CD14-positive monocyte (primary cell): ENCODE results near the gene MED28. TPM values are rescaled to one million over a fixed set of nuclear protein-coding genes. Genes with fewer than 3 reads are reported as not detected.

ENCODE experiments used
- DNase-seq, 3 donors: peaks; one replicate each; pipeline ENCODE4 v3.0.0-alpha.2; 2011 to 2022
- H2AFZ ChIP-seq: 2 replicates; pipeline ENCODE4 v1.6.0; 2012; ENCODE audit warnings: mild to moderate bottlenecking, low read depth, low read length, inconsistent platforms; ENCODE audit not compliant: insufficient read depth, poor library complexity, severe bottlenecking
- H3K27ac ChIP-seq, 2 donors: 1 replicate in 1 of 2; 2 replicates in 1 of 2; pipeline ENCODE4 v1.5.1; 2012 to 2013; ENCODE audit warnings: low read length in 2 of 2, control low read depth in 1 of 2, inconsistent platforms in 1 of 2, low read depth in 1 of 2, mild to moderate bottlenecking in 1 of 2
- H3K27me3 ChIP-seq, 2 donors: one replicate each; pipeline versions ENCODE4 v1.6.0 to v1.6.1; 2011 to 2013; ENCODE audit warnings: low read length in 2 of 2; ENCODE audit not compliant: control insufficient read depth in 2 of 2, insufficient read depth in 2 of 2
- H3K36me3 ChIP-seq, 2 donors: replicated peaks in 1 of 2; 1 replicate in 1 of 2; 2 replicates in 1 of 2; pipeline versions ENCODE4 v1.5.1 to v1.6.1; 2012 to 2013; ENCODE audit warnings: low read length in 2 of 2, control low read depth in 1 of 2, inconsistent platforms in 1 of 2, mild to moderate bottlenecking in 1 of 2; ENCODE audit not compliant: insufficient read depth in 2 of 2, control insufficient read depth in 1 of 2
- H3K4me1 ChIP-seq, 2 donors: 1 replicate in 1 of 2; 2 replicates in 1 of 2; pipeline versions ENCODE4 v1.5.1 to v1.6.1; 2012 to 2013; ENCODE audit warnings: low read length in 2 of 2, control low read depth in 1 of 2, inconsistent platforms in 1 of 2, mild to moderate bottlenecking in 1 of 2, moderate library complexity in 1 of 2; ENCODE audit not compliant: insufficient read depth in 2 of 2, control insufficient read depth in 1 of 2
- H3K4me2 ChIP-seq: replicated peaks from 2 replicates; pipeline ENCODE3; 2012; ENCODE audit warnings: low read length, moderate library complexity, mild to moderate bottlenecking; ENCODE audit not compliant: poor library complexity, severe bottlenecking; ENCODE audit errors: extremely low read depth
- H3K4me3 ChIP-seq, 3 experiments: fragments of 200-600 bp in 1 of 3; sonication (generic) in 1 of 3; replicated peaks in 1 of 3; 1 replicate in 2 of 3; 2 replicates in 1 of 3; pipeline ENCODE4 v1.5.1; 2011 to 2013; ENCODE audit warnings: low read length in 3 of 3, mild to moderate bottlenecking in 3 of 3, control low read depth in 2 of 3, low read depth in 2 of 3, inconsistent platforms in 1 of 3, moderate library complexity in 1 of 3
- H3K79me2 ChIP-seq: 2 replicates; pipeline ENCODE4 v1.6.0; 2012; ENCODE audit warnings: mild to moderate bottlenecking, control low read depth, inconsistent platforms, low read length, moderate library complexity; ENCODE audit not compliant: insufficient read depth
- H3K9ac ChIP-seq: 2 replicates; pipeline ENCODE4 v1.6.0; 2017; ENCODE audit warnings: low read length, mild to moderate bottlenecking; ENCODE audit not compliant: insufficient read depth, poor library complexity, severe bottlenecking
- H3K9me3 ChIP-seq, 2 donors: replicated peaks in 1 of 2; 1 replicate in 1 of 2; 2 replicates in 1 of 2; pipeline versions ENCODE4 v1.5.1 to v1.6.1; 2012 to 2013; ENCODE audit warnings: low read length in 2 of 2, control low read depth in 1 of 2; ENCODE audit not compliant: control insufficient read depth in 1 of 2, insufficient read depth in 1 of 2
- H4K20me1 ChIP-seq: 2 replicates; pipeline ENCODE4 v1.6.0; 2012; ENCODE audit warnings: mild to moderate bottlenecking, low read length, control low read depth, moderate library complexity; ENCODE audit not compliant: insufficient read depth
- H3K27ac Mint-ChIP-seq, 7 donors: one replicate each; pipeline ENCODE4 v1.8.0; 2020; ENCODE audit warnings: mild to moderate bottlenecking in 7 of 7, mixed read lengths in 7 of 7, moderate library complexity in 6 of 7, inconsistent platforms in 2 of 7
- H3K27me3 Mint-ChIP-seq, 3 donors: one replicate each; pipeline ENCODE4 v1.8.0; 2021 to 2022; ENCODE audit warnings: low read depth in 3 of 3, mild to moderate bottlenecking in 3 of 3, mixed read lengths in 3 of 3, moderate library complexity in 3 of 3, inconsistent platforms in 1 of 3
- H3K36me3 Mint-ChIP-seq, 2 donors: one replicate each; pipeline ENCODE4 v1.8.0; 2020; ENCODE audit warnings: mixed read lengths in 2 of 2, inconsistent platforms in 1 of 2, mild to moderate bottlenecking in 1 of 2
- H3K4me1 Mint-ChIP-seq: one replicate; pipeline ENCODE4 v1.8.0; 2020; ENCODE audit warnings: mild to moderate bottlenecking, mixed read lengths
- H3K4me3 Mint-ChIP-seq, 2 donors: one replicate each; pipeline ENCODE4 v1.8.0; 2020; ENCODE audit warnings: mild to moderate bottlenecking in 2 of 2, mixed read lengths in 2 of 2, moderate library complexity in 1 of 2
- H3K9me3 Mint-ChIP-seq, 7 donors: one replicate each; pipeline ENCODE4 v1.8.0; 2020 to 2022; ENCODE audit warnings: mixed read lengths in 7 of 7, mild to moderate bottlenecking in 6 of 7, moderate library complexity in 6 of 7, inconsistent platforms in 2 of 7
- CTCF ChIP-seq: fragments of 200-600 bp; IDR thresholded peaks from one replicate; pipeline ENCODE4 v1.8.0; 2022; ENCODE audit warnings: antibody characterized with exemption, mild to moderate bottlenecking
- WGBS: methylation state at CpG from one replicate; pipeline ENCODE4 v1.1.5; 2013; ENCODE audit warnings: missing lambda C conversion rate; ENCODE audit not compliant: insufficient coverage; 5-methylcytosine and 5-hydroxymethylcytosine counted together
- intact Hi-C, 2 donors: fragments of 100-400 bp; cut with micrococcal nuclease; formaldehyde crosslinking; loops; one replicate each; pipeline versions ENCODE4 v1.15.0 to v1.15.1; 2023
- polyA plus RNA-seq, 3 donors: library from polyadenylated mRNA; depleted of rRNA in 1 of 3; unstranded in 2 of 3; stranded (reverse) in 1 of 3; fragments of 300-500 nt in 2 of 3; fragments of >200 nt in 1 of 3; fragmentation: Illumina TruSeq in 2 of 3; gene quantifications; 1 replicate in 2 of 3; 2 replicates in 1 of 3; pipeline ENCODE4 v1.2.3, GENCODE V29; 2012 to 2021

MED28 gene
- polyA plus RNA-seq, 3 donors = 8.6 to 46.4 (median 43.5) TPM

- intact Hi-C loops = loop anchor here in 1 of 2 donors (10.0 kb wide), 1 partner anchor 199 kb away; the partner anchor contains the start of genes DCAF16 and NCAPG
Observed at GRCh38 chr4:17616283-17616682, 1.8 kb downstream of the MED28 start.

GRCh38 chr4:17618926-17619325, 4.5 kb downstream of the MED28 start:
- Histone ChIP-seq H3K4me1 (peaks cover 20 to 26% of the 10 kb centered on the region in 2 donors), H3K36me3 (peaks cover 65 to 78% of the 10 kb centered on the region in 2 donors), H3K9me3 (no peaks in the 10 kb centered on the region), H3K27me3 (no peaks in the 10 kb centered on the region), H3K4me3 (no peak overlapping the region), H3K4me2 (no peak overlapping the region), H3K79me2 (peaks cover 76% of the 10 kb centered on the region), H2AFZ (no peak overlapping the region), H3K27ac (peak overlapping the region in 1 of 2 donors; percentile 56), H3K9ac (no peak overlapping the region), H4K20me1 (peaks cover 89% of the 10 kb centered on the region)
- no peak for TF ChIP-seq CTCF
- intact Hi-C loops = loop anchor here in 1 of 2 donors (10.0 kb wide), 1 partner anchor 196 kb away; the partner anchor contains the start of genes DCAF16 and NCAPG
- 0% methylated on average over 1 of the region's 1 CpG for WGBS
- Mint-ChIP-seq H3K9me3 (no peaks in the 10 kb centered on the region), H3K4me3 (no peak overlapping the region), H3K27ac (peak overlapping the region in 2 of 7 donors; percentile 10 to 76), H3K4me1 (peaks cover 30% of the 10 kb centered on the region), H3K36me3 (peaks cover 53 to 69% of the 10 kb centered on the region in 2 donors), H3K27me3 (no peaks in the 10 kb centered on the region)
- no peak for DNase-seq

More at GRCh38 chr4:17616283-17616682, 1.8 kb downstream of the MED28 start:
- Mint-ChIP-seq H3K9me3 (no peaks in the 10 kb centered on the region), H3K27ac (peak overlapping the region in 4 of 7 donors; percentile 5 to 52 (median 12)), H3K4me1 (peaks cover 33% of the 10 kb centered on the region), H3K27me3 (peaks cover 0 to 2% (median 0%) of the 10 kb centered on the region in 3 donors), H3K4me3 (peak overlapping the region in 1 of 2 donors; percentile 28), H3K36me3 (peaks cover 29 to 47% of the 10 kb centered on the region in 2 donors)
- no peak for TF ChIP-seq CTCF
- H3K4me1 ChIP-seq = peaks cover 27 to 35% of the 10 kb centered on the region in 2 donors
- H3K9ac ChIP-seq = no peak overlapping the region
- peaks cover 62% of the 10 kb centered on the region for H4K20me1 ChIP-seq
- H3K9me3 ChIP-seq = no peaks in the 10 kb centered on the region
- no peak for DNase-seq
- H3K79me2 ChIP-seq = peaks cover 72% of the 10 kb centered on the region
- H3K27ac ChIP-seq = peak overlapping the region in 1 of 2 donors; percentile 33
- no peak overlapping the region for H2AFZ ChIP-seq
- 39% methylated on average over 5 of the region's 5 CpGs for WGBS
- H3K4me2 ChIP-seq = peak overlapping the region; percentile 41
- peaks cover 39 to 52% of the 10 kb centered on the region in 2 donors for H3K36me3 ChIP-seq
- H3K27me3 ChIP-seq = no peaks in the 10 kb centered on the region
- no peak overlapping the region for H3K4me3 ChIP-seq
